HG03066 (cell line): ENCODE results near the gene SPRED2.

Source experiments
- ATAC-seq: cut with Tn5 transposase; IDR thresholded peaks from one replicate; pipeline ENCODE4 v1.9.1; 2021; ENCODE audit warnings: low read depth; ENCODE audit not compliant: unreplicated experiment

SPRED2 gene

DNA sequence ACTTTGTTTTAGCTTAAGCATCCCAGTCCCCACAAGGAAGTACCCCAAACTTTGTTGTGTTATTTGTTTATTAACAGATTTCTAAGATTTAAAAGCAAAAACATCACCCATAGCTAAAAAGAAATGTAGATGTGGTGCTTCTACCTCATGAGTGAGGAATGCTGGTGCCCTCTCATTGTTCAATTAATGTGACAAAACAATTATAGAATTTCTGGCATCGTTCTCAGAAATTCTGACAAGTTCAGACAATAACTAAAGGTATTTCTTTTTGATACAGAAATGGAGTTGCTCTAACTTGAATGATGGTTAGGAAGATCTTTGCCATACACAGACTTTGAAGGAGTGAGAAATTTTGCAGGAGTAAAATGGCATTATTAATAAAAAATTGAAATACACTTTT, 42.9 kb downstream of the SPRED2 start:
- ATAC-seq: no peak

DNA sequence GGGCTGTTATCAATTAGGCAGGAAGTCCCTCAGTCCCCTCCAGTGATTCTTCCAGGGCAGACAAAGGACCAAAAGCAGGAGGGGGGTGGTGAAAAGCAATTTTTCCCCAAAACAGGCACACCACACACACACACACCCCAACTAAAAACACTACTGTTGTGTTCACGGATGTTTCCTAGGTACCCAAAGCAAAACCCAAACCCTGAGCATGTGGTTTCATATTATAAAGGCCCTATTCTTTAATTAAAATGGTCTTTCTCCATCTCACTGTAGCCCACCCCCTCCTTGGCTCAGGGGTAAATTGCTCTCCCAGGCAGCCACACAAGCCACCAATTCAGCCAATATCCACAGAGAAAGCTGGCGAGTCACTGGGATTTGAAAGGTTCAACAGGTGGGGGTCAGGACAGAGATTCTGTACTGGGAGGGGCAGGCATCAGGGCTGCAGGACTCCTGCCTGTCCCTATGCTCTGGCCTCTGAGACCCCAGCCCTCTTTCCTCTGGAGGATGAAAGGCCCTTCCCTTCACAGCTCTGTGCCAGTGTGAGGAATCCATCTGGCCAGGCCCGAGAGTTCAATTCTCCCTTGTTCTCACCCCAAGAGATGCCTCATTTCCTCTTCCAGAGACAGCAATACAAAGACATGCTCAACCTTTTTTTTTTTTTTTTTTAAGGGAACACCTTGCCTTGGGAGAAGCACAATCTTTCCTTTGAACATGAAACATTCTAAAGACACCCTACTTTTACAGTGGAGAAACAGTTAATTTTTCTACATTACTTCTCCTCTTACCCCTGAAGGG, 43.6 kb downstream of the SPRED2 start:
- no peak for ATAC-seq

DNA sequence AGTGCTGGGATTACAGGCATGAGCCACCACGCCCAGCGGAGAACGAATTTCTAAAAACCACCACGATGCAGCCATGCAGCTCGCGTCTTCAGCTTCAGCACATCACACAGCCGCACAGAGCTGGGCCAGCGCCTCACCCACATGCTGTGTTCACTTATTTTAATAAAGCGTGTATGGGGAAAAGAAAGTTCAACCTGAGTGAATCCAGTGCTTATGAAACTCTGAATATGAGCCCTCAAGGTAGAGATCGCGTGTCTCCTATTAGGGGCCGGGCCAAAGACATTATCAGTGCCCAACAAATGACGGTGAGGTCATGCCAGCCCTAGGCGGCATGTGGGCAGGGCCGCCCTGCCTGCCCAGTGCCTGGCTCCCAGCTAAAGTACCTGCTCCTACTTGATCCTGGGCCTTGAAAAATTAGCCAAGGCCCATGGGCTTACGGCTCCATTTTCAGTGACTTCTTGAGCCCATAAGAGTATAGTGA, 44.3 kb downstream of the SPRED2 start:
- peak; percentile 73 for ATAC-seq

DNA sequence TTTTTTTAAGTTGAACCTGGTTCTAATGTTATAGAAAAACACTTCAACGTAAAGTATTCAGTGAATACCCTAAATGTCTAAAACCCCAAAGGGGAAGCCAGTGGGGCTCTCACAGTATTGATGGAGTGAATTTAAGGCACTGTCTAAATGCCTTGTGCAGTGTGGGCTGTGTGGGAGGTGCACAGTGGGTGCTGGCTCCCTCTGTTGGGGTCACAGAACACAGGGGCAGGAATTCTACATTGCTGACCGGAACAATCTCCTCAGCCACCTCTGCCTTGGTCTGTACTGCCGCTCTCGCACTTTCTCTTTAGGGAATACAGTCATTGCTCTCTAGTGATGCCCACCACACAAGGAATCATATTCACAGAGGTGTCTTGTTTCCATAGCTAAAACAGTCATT, 45.4 kb downstream of the SPRED2 start:
- no peak for ATAC-seq

DNA sequence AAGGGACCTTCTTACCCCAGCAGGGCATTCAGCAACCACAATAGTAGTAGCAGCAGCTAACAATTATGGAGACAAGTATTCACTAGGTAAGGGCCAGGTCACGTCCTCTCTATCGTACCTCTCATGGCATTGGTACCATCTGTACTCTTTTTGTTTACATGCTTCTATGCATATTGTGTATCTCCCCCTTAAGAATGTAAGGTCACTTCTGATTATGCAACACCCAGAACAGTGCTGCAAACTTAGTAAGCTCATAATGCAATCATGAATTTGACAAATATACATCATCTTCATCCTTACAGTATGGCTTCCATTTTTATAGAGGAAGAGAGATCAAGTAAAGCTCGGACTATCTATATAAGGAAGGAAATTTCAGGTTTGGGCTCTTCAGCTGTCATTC, 46.1 kb downstream of the SPRED2 start:
- ATAC-seq: no peak

DNA sequence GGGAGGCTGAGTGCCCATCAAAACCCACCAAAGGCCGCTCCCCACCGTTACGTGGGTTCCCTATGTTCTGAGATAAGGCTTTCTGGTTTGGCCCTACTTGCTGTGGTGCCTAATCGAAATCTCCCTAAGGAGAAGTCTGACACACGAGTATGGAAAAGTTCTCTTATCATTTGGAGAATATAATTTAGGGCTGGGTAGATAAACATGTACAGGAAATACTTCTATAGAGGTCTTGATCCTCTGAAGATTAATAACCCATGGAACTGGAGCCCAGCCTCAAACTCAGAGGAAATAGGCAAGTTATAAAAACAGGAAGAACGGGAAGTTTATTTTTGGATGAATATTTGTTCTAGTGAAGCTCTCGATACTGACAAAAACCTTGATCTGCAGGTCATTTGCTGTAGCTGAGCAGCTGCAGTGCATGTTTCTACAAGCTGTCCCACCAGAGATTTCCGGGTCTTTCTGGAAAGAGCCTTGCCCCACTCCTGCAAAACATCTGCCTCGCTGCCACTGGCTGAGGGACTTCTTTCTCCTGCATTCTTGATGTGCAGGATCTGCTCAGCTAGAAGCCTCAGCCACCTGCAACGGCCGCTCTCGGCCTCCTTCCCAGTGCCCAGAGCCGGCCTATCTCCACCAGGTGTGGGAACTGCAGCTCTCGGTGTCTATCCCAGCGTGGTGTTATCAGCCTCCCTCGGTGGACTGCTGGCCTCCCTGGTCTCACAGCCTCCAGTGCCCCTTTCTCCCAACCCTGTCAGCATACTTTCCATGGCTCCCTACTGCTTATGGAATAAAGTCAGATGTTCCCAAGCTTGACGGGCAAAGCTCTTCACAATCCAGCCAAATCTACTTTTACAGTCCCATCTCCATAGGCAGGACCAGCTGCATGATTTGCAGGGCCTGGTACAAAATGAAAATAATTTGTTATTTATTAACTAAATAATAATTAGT, 48.6 kb downstream of the SPRED2 start:
- no peak for ATAC-seq

DNA sequence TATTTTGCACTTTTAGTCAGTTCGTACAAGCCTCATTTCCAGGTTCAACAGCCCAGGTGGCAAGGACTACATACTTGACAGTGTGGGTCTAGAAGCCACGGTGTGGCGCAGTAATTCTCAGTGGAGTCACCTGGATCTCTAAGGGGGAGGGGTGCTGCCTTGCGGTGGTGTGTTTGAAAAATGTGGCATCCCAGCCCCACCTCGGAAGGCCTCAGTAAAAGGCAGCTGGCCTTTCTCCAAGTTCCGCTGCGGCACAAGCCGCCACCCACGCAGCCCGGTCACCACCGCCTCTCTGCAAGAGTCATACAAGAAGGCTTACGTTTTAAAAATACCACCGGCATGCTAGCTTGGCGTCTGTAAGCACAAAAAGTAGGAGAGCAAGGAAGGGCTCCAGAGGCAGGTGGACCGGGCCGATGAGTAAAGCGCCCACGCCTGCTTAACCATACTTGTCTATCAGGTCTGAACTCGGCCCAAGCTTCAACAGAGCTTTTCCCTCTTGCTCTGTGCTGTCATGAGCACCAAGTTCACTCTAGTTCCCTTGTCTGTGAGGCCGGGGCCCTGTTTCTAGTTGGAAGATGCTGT, 49.5 kb downstream of the SPRED2 start:
- peak; percentile 88 for ATAC-seq

DNA sequence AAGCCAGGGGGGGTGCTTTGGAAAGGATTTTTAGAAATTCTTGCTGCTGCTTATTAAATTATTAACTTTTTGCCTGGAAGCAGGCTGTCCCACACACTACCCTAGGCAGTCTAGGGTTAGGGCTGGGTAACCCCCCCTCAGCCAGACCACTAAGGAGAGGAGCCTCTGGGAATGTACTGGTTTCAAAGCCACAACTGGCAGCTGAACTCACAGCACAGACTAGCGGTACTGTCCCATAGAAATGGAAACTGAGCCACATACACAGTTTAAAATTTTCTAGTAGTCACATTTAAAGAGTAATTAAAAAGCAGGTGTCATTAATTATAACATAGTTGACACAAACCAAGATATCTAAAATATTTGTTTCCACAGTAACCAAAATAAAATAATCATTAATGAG, 50.1 kb downstream of the SPRED2 start:
- ATAC-seq: no peak

DNA sequence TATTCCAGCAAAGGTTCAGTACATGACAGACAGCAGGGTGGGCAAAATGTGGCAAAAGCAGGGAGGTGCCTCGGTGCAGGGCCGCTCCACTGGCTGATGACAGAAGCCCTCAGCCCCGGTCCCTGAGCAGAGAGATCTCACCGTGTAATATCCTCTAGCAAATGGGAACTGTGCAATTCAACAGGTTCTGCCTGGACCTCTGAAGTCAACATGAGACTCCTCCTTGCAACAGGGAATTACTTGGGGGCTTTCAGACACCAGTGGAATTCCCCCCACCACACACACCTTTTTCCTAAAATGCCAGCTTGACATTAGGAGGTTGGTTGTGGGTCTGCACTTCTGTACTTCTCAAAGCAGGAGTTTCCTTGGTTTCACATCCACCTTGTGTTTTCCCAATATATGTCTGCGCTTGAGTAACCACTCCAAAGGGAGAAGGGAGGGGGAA, 50.8 kb downstream of the SPRED2 start:
- no peak for ATAC-seq

DNA sequence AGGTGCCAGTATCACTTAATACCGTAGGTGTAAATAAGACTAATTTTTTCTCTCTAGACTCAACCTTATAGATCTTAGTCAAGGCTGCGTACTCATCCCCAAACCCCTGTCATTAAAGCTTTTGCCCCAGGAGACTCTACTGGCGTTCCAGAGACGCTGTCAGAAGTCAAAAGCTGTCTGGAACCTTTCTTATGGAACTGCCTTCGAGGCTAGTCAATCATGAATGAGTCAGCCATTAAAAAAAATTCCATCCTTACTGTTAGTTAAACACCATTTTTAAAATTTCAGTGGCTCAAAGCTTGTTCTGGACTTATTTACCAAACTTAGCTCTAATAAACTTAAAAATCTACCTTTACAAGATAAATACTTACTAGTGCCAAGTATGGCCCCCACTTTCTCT, 52.1 kb downstream of the SPRED2 start:
- ATAC-seq: no peak

DNA sequence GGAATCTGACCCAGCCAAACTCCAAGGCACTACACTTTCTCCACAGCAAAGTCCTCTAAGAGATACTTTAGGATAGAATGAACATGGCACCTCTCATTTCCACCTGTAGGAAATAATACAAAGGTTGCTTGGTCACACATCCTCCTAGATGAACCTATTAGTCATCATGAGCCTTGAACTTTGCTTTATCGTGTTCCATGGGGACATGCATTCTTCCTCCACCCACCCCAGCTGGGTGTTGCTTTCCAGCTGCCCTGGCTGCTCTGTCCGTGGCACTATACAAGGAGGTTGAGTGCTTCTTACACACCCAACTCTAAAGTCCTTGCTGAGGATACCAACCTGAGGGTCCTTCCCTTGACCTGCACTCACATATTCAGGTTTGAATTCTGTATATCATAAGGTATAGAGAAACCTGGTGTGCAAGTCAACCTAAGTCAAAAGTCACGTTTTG, 52.7 kb downstream of the SPRED2 start:
- no peak for ATAC-seq

DNA sequence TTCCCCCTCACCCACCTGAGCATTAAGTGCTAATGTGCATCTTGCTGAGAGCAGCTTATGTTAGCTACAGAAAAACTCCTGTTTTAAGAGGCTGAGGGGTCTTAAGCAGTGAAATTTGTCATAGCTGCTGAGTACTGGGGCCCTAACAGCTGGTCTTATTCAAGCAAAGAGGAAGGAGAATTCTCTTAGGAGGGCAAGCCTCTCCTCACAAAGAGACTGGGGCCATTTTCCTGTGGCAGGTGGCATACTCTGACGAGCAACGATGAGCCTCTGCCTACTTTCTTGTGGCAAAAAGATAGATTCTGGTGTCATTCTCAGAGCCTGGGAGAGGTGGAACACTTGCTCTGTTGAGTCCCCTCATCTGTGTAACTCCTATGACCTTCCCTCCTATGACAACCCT, 53.2 kb downstream of the SPRED2 start:
- no peak for ATAC-seq

DNA sequence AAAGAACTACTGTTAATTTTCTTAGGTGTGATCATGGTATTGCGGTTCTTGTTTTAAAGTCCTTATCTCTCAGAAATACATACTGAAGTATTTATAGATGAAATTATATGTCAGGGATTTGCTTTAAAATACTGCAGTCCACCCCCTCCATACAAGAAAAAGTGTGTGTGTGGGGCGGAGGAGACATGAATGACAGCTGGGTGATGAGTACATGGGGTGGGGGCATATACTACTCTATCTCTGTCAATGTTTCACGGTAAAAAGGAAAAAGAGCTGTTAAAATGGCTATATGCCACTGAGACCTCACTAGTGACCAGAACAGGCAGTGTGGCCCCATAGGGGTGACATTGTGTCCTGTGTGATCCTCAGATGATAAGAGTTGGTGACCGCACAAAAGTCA, 54.1 kb downstream of the SPRED2 start:
- no peak for ATAC-seq

DNA sequence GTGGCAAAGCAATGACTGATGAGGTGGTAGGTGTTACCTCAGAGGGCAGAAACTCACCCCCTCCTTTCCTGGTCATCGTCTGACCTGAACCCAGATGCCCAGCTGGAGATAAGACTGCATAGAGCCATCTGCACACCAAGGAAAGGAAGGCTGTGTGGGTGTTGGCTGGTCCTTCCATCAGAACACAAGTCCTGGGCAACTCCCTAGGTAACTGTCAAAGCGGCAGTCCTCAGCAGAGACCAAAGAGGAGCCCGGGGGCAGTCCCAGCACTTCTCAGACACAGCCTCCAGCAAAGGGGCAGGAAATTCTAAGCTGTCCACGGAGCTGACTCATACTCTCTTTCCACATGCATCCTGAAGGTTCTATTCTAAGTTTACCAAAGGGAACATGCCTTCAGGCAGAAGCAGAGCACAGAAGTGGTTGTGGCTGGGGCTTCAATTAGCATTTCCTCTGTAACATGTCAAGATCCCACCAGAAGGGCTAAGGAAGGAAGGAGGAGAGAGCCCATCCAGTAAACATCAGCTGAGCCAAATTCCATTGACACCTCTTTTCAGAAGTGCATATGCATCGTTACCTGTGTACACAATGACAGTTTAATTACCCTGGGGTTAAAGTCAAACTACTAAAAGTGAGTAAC, 54.7 kb downstream of the SPRED2 start:
- ATAC-seq: no peak

DNA sequence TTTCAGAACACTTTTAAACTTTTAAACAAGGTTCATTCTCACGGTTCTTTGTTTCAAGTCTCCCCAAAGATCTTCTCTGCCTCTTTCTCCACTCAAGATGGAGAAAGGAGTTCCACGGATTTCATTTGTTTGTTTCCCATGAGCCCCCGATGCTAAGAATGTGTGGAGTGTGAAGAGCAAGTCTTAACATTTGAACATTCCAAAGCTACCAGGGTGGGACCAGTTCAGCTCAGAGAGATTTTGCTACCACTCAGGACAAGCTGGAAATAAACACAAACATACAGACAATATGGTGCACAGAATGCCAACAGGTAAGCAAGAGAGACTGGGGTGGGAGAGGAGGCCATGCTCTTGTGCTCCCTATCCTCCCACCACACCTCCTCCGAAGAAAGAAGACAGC, 56.7 kb downstream of the SPRED2 start:
- ATAC-seq: no peak

DNA sequence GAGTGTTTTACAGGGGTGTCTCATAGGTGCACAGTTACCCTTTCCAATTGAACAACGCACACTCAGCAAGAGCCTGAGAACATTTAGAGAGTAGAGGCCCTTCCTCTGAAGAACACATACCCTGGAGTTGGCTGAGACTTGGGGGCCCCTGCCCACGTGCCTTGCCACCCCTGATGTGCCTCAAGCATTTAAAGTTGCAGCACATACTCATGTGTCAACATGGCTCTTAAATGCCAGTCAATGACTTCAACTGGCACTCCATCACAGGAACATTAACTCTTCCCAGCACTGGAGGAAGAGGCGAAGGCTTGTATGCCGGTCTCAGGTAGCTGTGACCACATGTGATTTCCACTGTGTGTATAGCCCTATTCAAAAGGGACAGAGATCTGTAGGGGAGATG, 57.4 kb downstream of the SPRED2 start:
- ATAC-seq: no peak

DNA sequence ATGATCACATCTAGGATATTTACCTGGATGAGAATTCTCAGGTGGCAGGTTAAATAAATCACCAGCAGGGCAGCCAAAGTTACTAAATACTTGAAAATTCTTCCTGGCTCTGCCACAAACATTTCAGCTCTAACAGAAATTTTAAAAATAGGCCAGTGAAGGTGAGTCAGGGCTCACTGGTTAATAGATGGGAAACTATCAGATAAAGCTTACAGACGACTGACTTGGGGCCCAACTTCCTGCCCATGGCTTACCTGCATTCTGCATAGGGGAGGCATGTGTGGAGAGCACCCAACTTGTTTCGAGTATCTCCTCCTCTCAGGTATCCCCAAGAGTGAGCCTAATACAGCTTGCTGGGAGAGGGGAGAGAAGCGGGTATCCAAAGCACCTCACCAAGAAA, 57.8 kb downstream of the SPRED2 start:
- no peak for ATAC-seq

DNA sequence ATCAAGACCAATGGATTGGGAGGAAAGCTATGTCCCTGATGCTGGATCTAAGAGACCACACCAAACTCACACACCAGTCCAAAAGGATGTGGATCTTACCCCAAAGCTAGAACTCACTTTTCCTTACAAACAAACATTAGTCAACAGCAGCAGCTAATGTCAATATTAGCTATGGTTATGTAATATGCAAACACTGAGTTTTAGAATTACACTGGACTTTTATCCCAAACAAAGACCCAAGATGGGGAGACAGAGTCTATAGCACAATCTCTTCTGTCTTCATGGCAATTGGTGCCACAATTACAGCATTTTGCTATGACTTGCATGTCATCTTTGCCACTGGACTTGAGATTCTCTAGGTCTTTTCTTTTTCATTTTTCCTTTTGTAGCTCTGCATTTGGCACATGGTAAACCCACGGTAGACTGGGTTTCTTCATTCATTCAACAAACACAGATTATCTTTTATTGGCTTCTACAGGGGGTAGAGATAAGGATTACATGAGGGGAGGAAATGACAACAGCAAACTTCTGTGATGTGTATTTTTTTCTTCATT, 59.0 kb downstream of the SPRED2 start:
- ATAC-seq: no peak

DNA sequence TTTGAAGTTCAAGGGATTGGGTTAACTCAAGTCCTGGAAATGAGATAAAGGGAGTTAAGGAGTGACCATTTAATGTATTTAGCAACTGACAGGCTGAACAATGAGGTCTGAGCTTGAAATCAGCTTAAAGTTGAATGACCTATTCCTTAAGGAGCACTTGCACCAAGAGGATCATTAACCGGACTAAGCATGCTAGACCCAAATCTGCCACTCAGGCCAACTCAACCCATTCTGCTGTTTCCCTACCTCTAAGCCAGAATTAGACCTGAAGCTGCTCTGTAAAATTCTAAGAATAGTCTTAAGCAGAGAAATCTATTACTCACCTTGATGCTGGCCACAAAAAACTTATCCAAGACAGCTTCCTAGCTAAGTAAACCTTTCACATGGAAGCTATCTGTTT, 59.8 kb downstream of the SPRED2 start:
- ATAC-seq: no peak

DNA sequence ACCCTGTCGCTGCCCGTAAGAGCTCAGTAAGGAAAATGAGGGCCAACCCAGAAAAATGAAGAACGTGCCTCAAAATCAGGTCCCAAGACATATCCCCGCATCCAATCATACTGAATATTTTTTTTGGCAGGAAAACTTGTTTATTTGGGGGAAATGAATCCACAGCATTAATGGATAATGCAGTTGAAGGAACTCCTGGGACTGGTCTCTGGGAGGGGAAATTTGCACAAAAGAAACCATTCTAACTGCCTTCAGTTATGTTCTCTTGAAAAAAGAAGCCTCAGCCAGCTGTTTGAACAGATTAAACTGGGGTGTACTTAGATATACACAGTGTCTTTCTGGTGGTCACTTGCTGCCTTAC, 61.3 kb downstream of the SPRED2 start:
- ATAC-seq: no peak
